Measurements from ENCODE around the gene CD247.

Gene CD247

GRCh38 chr1:167473761-167474160 is 44.6 kb downstream of the CD247 start:
- H3K4me3 Mint-ChIP-seq, result peak overlapping the region; percentile 64
- peaks cover 38% of the 10 kb centered on the region for H3K36me3 Mint-ChIP-seq (ENCODE audit: low read depth)
- peaks cover 79% of the 10 kb centered on the region for H3K4me1 Mint-ChIP-seq

GRCh38 chr1:167472752-167473521 is 45.4 kb downstream of the CD247 start:
- peak; percentile 67 for ATAC-seq
- peak; percentile 60 for DNase-seq
- Mint-ChIP-seq H3K27ac (peak overlapping the region; percentile 85), H3K27me3 (no peaks in the 10 kb centered on the region), H3K4me3 (peak overlapping the region; percentile 64), H3K36me3 (ENCODE audit: low read depth) (peaks cover 31% of the 10 kb centered on the region), H3K4me1 (peaks cover 79% of the 10 kb centered on the region), H3K9me3 (no peaks in the 10 kb centered on the region)

More at GRCh38 chr1:167473761-167474160, 44.6 kb downstream of the CD247 start:
- ATAC-seq (peak; percentile 76), DNase-seq (no peak)
- Mint-ChIP-seq H3K27ac (peak overlapping the region; percentile 85), H3K27me3 (no peaks in the 10 kb centered on the region), H3K9me3 (no peaks in the 10 kb centered on the region)

GRCh38 chr1:167471568-167471967 is 46.8 kb downstream of the CD247 start:
- Mint-ChIP-seq H3K9me3 (no peaks in the 10 kb centered on the region), H3K27me3 (no peaks in the 10 kb centered on the region), H3K4me1 (peaks cover 74% of the 10 kb centered on the region), H3K4me3 (no peak overlapping the region), H3K27ac (peak overlapping the region; percentile 49), H3K36me3 (ENCODE audit: low read depth) (peaks cover 24% of the 10 kb centered on the region)
- ATAC-seq (no peak), DNase-seq (no peak)

- Mint-ChIP-seq H3K27me3 (no peaks in the 10 kb centered on the region), H3K4me1 (peaks cover 69% of the 10 kb centered on the region), H3K4me3 (no peak overlapping the region), H3K36me3 (ENCODE audit: low read depth) (peaks cover 24% of the 10 kb centered on the region), H3K9me3 (no peaks in the 10 kb centered on the region), H3K27ac (no peak overlapping the region)
- ATAC-seq (no peak), DNase-seq (no peak)
These were observed 48.9 kb downstream of the CD247 start for GRCh38 chr1:167469280-167469965.

GRCh38 chr1:167467752-167468151 is 50.6 kb downstream of the CD247 start:
- Mint-ChIP-seq H3K27me3 (no peaks in the 10 kb centered on the region), H3K4me1 (peaks cover 63% of the 10 kb centered on the region), H3K36me3 (ENCODE audit: low read depth) (peaks cover 23% of the 10 kb centered on the region), H3K4me3 (no peak overlapping the region), H3K27ac (no peak overlapping the region), H3K9me3 (no peaks in the 10 kb centered on the region)
- DNase-seq (no peak), ATAC-seq (no peak)

- Mint-ChIP-seq H3K4me3 (no peak overlapping the region), H3K27me3 (no peaks in the 10 kb centered on the region), H3K27ac (no peak overlapping the region), H3K36me3 (ENCODE audit: low read depth) (peaks cover 23% of the 10 kb centered on the region), H3K4me1 (peaks cover 60% of the 10 kb centered on the region), H3K9me3 (no peaks in the 10 kb centered on the region)
- DNase-seq, result no peak
- peak; percentile 52 for ATAC-seq
These were observed 51.1 kb downstream of the CD247 start for GRCh38 chr1:167467126-167467710.

GRCh38 chr1:167465743-167466142 is 52.6 kb downstream of the CD247 start:
- DNase-seq (no peak), ATAC-seq (no peak)
- no peak overlapping the region for H3K4me3 Mint-ChIP-seq
- peaks cover 62% of the 10 kb centered on the region for H3K4me1 Mint-ChIP-seq
- H3K9me3 Mint-ChIP-seq, result no peaks in the 10 kb centered on the region
- no peaks in the 10 kb centered on the region for H3K27me3 Mint-ChIP-seq
- H3K36me3 Mint-ChIP-seq (ENCODE audit: low read depth), result peaks cover 23% of the 10 kb centered on the region
- no peak overlapping the region for H3K27ac Mint-ChIP-seq

DNA sequence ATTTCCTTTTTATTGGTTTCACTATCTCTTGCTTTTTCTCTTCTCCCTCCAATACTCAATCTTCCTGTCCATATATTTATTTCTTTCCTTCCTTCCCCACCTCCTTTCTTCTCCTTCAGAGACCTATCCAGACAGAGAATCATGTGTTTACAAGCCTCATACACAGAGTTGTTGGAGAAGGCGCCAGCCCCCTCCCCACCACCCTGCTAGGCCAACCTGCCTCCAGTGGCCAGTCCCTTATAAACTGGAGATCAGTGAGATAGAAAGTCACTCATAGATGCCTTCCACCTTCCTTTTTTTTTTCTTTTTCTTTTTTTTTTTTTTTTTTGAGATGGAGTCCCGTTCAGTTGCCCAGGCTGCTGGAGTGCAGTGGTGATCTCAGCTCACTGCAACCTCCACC is 53.3 kb downstream of the CD247 start:
- Mint-ChIP-seq H3K27ac (peak overlapping the region; percentile 33), H3K4me1 (peaks cover 66% of the 10 kb centered on the region), H3K36me3 (ENCODE audit: low read depth) (peaks cover 26% of the 10 kb centered on the region), H3K27me3 (no peaks in the 10 kb centered on the region), H3K4me3 (no peak overlapping the region), H3K9me3 (no peaks in the 10 kb centered on the region)
- DNase-seq, result no peak
- ATAC-seq, result no peak

DNA sequence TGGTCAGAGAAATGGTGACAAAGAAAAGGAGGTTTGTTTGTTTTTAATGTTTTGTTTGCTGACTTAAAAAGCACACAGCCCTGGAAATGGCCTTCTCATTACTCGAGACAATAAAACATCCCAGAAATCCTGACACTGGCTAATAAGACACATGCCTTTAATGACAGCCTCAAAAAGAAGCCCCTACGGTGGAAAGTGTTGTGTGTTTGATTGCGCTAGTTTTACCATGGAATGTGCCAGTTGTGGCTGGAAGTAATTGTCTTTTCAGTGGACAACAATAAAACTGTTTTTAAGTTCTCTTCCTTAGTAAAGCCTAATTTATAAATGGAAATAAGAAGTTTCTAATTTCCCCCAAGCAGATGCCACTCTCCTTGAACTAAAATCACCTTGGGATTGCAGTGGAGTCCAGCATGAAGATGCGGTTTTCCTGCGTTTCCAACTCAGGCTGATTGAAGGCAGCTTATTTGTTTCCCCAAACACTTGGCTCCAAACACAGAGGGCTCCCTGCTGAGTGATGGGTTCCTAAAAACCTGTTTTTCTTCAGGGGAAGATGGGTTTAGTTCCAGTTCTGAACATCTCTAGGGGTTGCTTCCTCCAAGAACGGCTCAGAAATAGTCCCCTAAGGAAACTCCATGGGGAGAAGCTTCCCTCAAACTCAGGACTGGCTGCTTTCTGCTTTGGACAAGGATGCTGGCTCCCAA is 54.3 kb downstream of the CD247 start:
- DNase-seq, result no peak
- Mint-ChIP-seq H3K9me3 (no peaks in the 10 kb centered on the region), H3K4me1 (peaks cover 64% of the 10 kb centered on the region), H3K27me3 (no peaks in the 10 kb centered on the region), H3K36me3 (ENCODE audit: low read depth) (peaks cover 26% of the 10 kb centered on the region), H3K4me3 (no peak overlapping the region), H3K27ac (peak overlapping the region; percentile 33)
- ATAC-seq, result no peak

- no peaks in the 10 kb centered on the region for H3K9me3 Mint-ChIP-seq
- H3K36me3 Mint-ChIP-seq (ENCODE audit: low read depth), result peaks cover 26% of the 10 kb centered on the region
- no peak overlapping the region for H3K4me3 Mint-ChIP-seq
- peak overlapping the region; percentile 61 for H3K27ac Mint-ChIP-seq
- no peaks in the 10 kb centered on the region for H3K27me3 Mint-ChIP-seq
- no peak for DNase-seq
- ATAC-seq, result no peak
- peaks cover 61% of the 10 kb centered on the region for H3K4me1 Mint-ChIP-seq
These were observed 55.2 kb downstream of the CD247 start for GRCh38 chr1:167463080-167463479.

DNA sequence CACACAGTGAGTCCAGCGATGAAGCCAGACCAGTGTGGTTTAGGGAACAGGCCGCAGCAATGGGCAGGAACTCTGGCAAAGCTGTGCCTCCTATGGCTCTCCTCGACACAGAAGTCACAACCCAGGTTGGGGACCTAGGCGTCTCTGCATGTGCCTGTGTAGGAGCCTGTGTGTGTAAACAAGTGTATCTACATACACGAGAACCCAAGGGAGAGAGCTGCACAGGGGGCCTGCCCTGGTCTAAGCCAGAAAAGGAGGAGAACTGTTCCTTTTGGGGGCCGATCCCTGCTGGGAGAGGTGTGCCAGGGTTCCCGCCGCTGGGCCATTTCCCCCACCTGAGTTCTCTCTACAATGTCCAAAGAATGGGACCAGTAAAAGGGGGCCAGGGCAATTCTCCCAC is 56.0 kb downstream of the CD247 start:
- Mint-ChIP-seq H3K36me3 (ENCODE audit: low read depth) (peaks cover 25% of the 10 kb centered on the region), H3K27me3 (no peaks in the 10 kb centered on the region), H3K4me1 (peaks cover 62% of the 10 kb centered on the region), H3K27ac (peak overlapping the region; percentile 61), H3K9me3 (no peaks in the 10 kb centered on the region), H3K4me3 (no peak overlapping the region)
- no peak for ATAC-seq
- no peak for DNase-seq

- Mint-ChIP-seq H3K36me3 (ENCODE audit: low read depth) (peaks cover 19% of the 10 kb centered on the region), H3K27ac (peak overlapping the region; percentile 69), H3K4me1 (peaks cover 71% of the 10 kb centered on the region), H3K4me3 (no peak overlapping the region), H3K9me3 (no peaks in the 10 kb centered on the region), H3K27me3 (no peaks in the 10 kb centered on the region)
- ATAC-seq (peak; percentile 13), DNase-seq (no peak)
These were observed 57.5 kb downstream of the CD247 start for GRCh38 chr1:167460836-167461235.

DNA sequence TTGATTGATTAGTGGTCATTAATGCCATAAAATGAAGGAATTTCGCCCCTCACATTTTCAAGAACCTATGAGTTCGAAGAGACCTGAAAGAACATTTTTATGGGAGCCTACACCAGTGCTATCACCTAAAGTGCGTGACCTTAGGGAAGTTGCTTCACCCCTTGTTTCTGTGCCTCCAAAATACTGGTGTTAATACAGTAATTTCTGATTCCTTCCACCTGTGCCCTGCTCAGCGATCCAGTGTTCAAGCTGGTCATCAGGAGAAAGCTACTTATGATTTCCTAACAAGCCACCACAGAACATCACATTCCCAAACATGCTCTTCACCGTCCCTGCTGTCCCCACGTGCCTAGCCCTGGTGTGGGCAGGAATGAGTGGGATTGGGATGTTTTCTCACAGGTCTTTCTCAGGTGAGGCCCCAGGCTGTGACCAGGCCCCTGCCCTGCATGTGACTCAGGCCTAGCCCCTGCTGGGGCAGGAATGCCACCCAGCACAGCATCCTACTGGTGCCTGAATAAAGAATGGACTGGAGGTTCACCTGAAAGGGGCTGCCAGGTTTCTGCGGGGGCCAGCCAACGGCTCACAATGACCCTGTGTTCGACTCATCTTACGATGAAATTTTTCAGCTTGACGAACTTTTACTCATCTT is 60.3 kb downstream of the CD247 start:
- Mint-ChIP-seq H3K9me3 (no peaks in the 10 kb centered on the region), H3K36me3 (ENCODE audit: low read depth) (peaks cover 17% of the 10 kb centered on the region), H3K4me3 (no peak overlapping the region), H3K4me1 (peaks cover 71% of the 10 kb centered on the region), H3K27ac (no peak overlapping the region), H3K27me3 (no peaks in the 10 kb centered on the region)
- no peak for ATAC-seq
- no peak for DNase-seq

DNA sequence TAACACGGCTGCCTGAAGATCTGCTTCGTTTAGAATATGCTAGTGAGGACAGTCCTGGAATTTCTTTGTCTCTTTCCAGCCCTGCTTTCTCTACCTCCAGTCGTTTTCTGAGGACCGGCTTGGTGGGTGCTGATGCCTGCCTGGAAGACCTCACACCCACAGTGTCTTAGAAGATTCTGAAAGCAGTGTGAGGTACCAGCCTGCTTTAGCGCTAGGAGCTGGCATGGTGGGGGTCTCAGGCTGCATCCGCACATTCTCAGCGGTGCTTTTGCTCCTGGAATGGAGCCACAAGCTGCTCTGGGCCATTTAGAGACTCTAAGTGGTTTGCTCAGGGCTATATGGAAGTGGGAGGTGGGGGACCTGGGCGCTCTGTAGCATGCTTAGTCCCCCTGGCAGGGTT is 61.4 kb downstream of the CD247 start:
- Mint-ChIP-seq H3K4me1 (peaks cover 74% of the 10 kb centered on the region), H3K36me3 (ENCODE audit: low read depth) (peaks cover 23% of the 10 kb centered on the region), H3K4me3 (no peak overlapping the region), H3K27me3 (no peaks in the 10 kb centered on the region), H3K9me3 (no peaks in the 10 kb centered on the region), H3K27ac (peak overlapping the region; percentile 92)
- ATAC-seq (no peak), DNase-seq (no peak)

Data from activated naive CD8-positive, alpha-beta T cell treated with anti-CD3 and anti-CD28 coated beads, Interleukin-2, amount 50 U/mL, for 24 hours (primary cell).